ENCODE data around the gene CD99. TPM values are rescaled to one million over a fixed set of nuclear protein-coding genes. Genes with fewer than 3 reads are reported as not detected.

The CD99 gene
- total RNA-seq, result 100 to 1,000 TPM; 121 to 159 TPM

- peak; percentile 96 to 98 for ATAC-seq
- H3K27me3 Mint-ChIP-seq, result no peaks in the 10 kb centered on the region
- DNase-seq (ENCODE audit: low spot score), result peak; percentile 97
Observed at GRCh38 chrX:2690856-2691542, at the start of gene CD99. Gene CD99, plus strand, starts transcription at chrX:2691295. Its CDS starts 66 bp downstream, at chrX:2691361.

GRCh38 chrX:2642146-2642545 lies 48.9 kb upstream of the CD99 start:
- peaks cover 6% of the 10 kb centered on the region for H3K36me3 Mint-ChIP-seq

More at GRCh38 chrX:2690856-2691542, at the start of gene CD99:
- no peaks in the 10 kb centered on the region for H3K36me3 Mint-ChIP-seq
- H3K4me1 Mint-ChIP-seq (ENCODE audit: low read depth in 2 of 2), result peaks cover 33 to 38% of the 10 kb centered on the region in 2 donors
- H3K9me3 Mint-ChIP-seq, result no peaks in the 10 kb centered on the region
- peak within 1 kb of the TSS; percentile 85 to 87 for H3K27ac Mint-ChIP-seq
- peak within 1 kb of the TSS; percentile 90 for H3K4me3 Mint-ChIP-seq

GRCh38 chrX:2642791-2643190 lies 48.3 kb upstream of the CD99 start:
- H3K4me3 Mint-ChIP-seq, result no peak overlapping the region
- H3K9me3 Mint-ChIP-seq, result no peaks in the 10 kb centered on the region
- H3K36me3 Mint-ChIP-seq, result peaks cover 6% of the 10 kb centered on the region
- no peak overlapping the region for H3K27ac Mint-ChIP-seq
- no peaks in the 10 kb centered on the region for H3K27me3 Mint-ChIP-seq
- ATAC-seq, result no peak
- H3K4me1 Mint-ChIP-seq (ENCODE audit: low read depth in 2 of 2), result peaks cover 4 to 23% of the 10 kb centered on the region in 2 donors
- DNase-seq (ENCODE audit: low spot score), result no peak

More at GRCh38 chrX:2642146-2642545, 48.9 kb upstream of the CD99 start:
- Mint-ChIP-seq H3K4me3 (no peak overlapping the region), H3K4me1 (ENCODE audit: low read depth in 2 of 2) (peaks cover 4 to 19% of the 10 kb centered on the region in 2 donors), H3K27ac (no peak overlapping the region), H3K9me3 (no peaks in the 10 kb centered on the region), H3K27me3 (no peaks in the 10 kb centered on the region)
- ATAC-seq, result no peak
- DNase-seq (ENCODE audit: low spot score), result peak; percentile 57

GRCh38 chrX:2643880-2644279 lies 47.2 kb upstream of the CD99 start:
- no peak overlapping the region for H3K27ac Mint-ChIP-seq
- H3K9me3 Mint-ChIP-seq, result no peaks in the 10 kb centered on the region
- no peak overlapping the region for H3K4me3 Mint-ChIP-seq
- H3K4me1 Mint-ChIP-seq (ENCODE audit: low read depth in 2 of 2), result peaks cover 4 to 15% of the 10 kb centered on the region in 2 donors
- H3K36me3 Mint-ChIP-seq, result peaks cover 6% of the 10 kb centered on the region
- ATAC-seq (no peak), DNase-seq (ENCODE audit: low spot score) (no peak)
- H3K27me3 Mint-ChIP-seq, result no peaks in the 10 kb centered on the region

- Mint-ChIP-seq H3K36me3 (no peaks in the 10 kb centered on the region), H3K27ac (no peak overlapping the region), H3K4me1 (ENCODE audit: low read depth in 2 of 2) (peaks cover 10% of the 10 kb centered on the region in 2 donors), H3K4me3 (no peak overlapping the region), H3K9me3 (no peaks in the 10 kb centered on the region), H3K27me3 (no peaks in the 10 kb centered on the region)
- ATAC-seq (no peak), DNase-seq (ENCODE audit: low spot score) (no peak)
Observed at GRCh38 chrX:2645563-2645962, 45.5 kb upstream of the CD99 start.

DNA sequence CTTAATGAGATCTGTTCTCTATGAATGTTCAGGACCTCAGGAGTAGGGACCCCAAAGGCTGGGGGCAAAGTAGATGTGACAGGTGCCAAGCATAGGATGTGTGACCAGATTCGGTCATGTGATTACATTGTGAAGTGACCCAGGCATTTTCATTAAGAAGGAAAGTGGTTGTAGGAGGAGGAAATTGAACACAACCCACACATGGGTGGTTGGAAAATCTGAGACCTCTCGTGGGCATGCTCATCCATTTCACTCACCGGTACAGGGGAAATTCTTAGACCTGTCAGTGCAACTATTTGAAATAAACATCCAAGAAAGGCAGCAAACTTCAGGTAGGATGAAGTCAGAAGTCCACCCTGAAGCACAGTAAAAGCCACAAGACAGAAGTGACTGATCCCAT lies 43.5 kb upstream of the CD99 start:
- Mint-ChIP-seq H3K9me3 (no peaks in the 10 kb centered on the region), H3K4me3 (no peak overlapping the region), H3K4me1 (ENCODE audit: low read depth in 2 of 2) (peaks cover 10% of the 10 kb centered on the region in 2 donors), H3K27me3 (no peaks in the 10 kb centered on the region), H3K36me3 (no peaks in the 10 kb centered on the region), H3K27ac (no peak overlapping the region)
- ATAC-seq, result no peak
- no peak for DNase-seq (ENCODE audit: low spot score)

DNA sequence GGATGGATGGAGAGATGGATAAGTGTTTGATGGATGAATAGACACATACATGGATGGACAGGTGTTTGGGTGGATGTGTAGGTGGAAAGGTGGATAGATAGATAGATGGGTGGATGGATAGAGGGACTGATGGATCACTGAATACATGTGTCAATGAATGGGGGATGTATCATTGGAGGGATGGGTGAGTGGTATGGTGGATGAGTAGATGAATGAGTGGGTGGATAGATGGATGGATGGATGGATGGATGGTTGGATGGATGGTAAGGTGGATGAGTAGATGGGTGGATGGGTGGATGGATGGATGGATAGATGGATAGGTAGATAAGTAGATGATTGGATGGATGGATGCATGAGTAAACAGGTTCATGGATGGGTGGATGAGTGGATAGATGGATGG lies 41.1 kb upstream of the CD99 start:
- Mint-ChIP-seq H3K4me3 (no peak overlapping the region), H3K27me3 (no peaks in the 10 kb centered on the region), H3K4me1 (ENCODE audit: low read depth in 2 of 2) (peaks cover 5 to 6% of the 10 kb centered on the region in 2 donors), H3K36me3 (no peaks in the 10 kb centered on the region), H3K9me3 (no peaks in the 10 kb centered on the region), H3K27ac (no peak overlapping the region)
- DNase-seq (ENCODE audit: low spot score) (no peak), ATAC-seq (no peak)

DNA sequence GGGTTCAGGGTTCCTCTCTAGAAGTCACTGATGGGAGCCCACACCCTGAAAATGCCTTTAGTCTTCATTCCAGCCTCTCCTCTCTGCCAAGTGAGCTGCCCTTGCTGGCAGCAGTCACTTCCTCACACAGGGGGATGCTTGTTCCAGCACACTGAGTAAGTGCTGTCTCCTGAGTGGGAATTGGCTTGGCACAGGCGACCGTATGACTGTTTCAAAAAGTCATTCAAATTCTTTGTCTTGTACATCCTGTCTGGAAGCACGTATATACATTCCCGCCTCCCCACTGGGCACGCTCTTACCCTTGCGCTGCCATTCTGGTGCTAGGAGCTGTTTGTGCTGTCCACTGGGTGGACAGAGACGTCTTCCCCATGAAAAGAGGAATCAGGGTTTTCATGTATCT lies 40.2 kb upstream of the CD99 start:
- Mint-ChIP-seq H3K4me3 (no peak overlapping the region), H3K4me1 (ENCODE audit: low read depth in 2 of 2) (peaks cover 5 to 6% of the 10 kb centered on the region in 2 donors), H3K36me3 (no peaks in the 10 kb centered on the region), H3K27ac (no peak overlapping the region), H3K9me3 (no peaks in the 10 kb centered on the region), H3K27me3 (no peaks in the 10 kb centered on the region)
- ATAC-seq, result no peak
- no peak for DNase-seq (ENCODE audit: low spot score)

DNA sequence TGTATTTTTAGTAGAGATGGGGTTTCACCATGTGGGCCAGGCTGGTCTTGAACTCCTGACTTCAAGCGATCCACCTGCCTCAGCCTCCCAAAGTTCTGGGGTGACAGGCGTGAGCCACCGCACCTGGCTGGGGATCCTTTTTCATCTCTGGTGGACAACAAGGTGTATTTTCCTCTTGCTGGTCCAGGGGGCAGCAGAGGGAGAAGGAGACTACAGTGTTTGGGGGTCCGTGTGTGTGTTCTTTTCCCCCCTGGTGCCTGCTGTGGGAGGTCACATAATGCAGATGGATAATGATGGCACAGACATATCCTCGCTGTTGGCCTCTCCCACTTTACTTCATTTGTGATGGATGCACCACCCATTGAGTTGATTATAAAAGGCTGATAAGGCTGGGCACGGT lies 39.0 kb upstream of the CD99 start:
- ATAC-seq (no peak), DNase-seq (ENCODE audit: low spot score) (no peak)
- H3K4me3 Mint-ChIP-seq, result no peak overlapping the region
- H3K36me3 Mint-ChIP-seq, result no peaks in the 10 kb centered on the region
- peaks cover 5 to 6% of the 10 kb centered on the region in 2 donors for H3K4me1 Mint-ChIP-seq (ENCODE audit: low read depth in 2 of 2)
- no peaks in the 10 kb centered on the region for H3K27me3 Mint-ChIP-seq
- H3K9me3 Mint-ChIP-seq, result no peaks in the 10 kb centered on the region
- no peak overlapping the region for H3K27ac Mint-ChIP-seq

DNA sequence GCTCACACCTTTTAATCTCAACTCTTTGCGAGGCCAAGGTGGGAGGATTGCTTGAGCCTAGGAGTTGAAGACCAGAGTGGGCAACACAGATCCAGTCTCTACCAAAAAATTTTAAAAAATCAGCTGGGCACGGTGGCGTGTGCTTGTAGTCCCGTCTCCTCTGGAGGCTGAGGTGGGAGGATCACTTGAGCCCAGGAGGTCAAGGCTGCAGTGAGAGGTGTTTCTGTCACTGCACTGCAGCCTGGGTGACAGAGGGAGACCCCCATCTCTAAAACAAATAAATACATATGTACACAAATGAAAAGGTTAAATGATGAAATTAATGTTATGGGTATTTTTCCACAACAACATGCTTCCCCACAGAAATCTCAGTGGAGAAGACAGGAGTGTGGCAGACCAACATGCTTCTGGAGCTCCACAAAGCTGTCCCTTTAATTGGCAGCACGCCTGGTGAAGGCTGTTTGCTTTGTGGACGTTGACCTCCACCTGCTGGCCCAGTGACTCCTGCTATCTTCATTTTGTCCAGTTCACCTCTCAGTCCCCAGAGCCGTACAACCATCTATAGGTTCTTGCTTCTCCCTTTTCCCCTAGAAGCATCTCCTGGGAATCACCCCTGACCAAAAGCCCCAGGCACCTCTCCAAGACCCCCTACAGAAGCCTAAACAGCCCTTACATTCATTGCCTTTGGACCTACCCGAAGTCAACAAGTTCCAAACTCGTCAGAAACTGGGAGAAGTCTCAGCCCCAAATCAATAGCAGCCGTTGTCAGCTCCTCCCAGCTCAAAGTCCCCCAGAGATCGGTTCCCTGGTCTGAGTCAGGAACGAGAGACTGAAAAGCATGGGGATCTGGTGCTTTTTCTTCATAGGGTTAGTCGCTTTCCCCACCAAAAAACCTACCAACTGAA lies 36.4 kb upstream of the CD99 start:
- ATAC-seq (no peak), DNase-seq (ENCODE audit: low spot score) (no peak)
- Mint-ChIP-seq H3K27me3 (no peaks in the 10 kb centered on the region), H3K4me3 (no peak overlapping the region), H3K27ac (no peak overlapping the region), H3K9me3 (no peaks in the 10 kb centered on the region), H3K4me1 (ENCODE audit: low read depth in 2 of 2) (peaks cover 0 to 6% of the 10 kb centered on the region in 2 donors), H3K36me3 (no peaks in the 10 kb centered on the region)

- H3K9me3 Mint-ChIP-seq, result no peaks in the 10 kb centered on the region
- no peaks in the 10 kb centered on the region for H3K36me3 Mint-ChIP-seq
- H3K27ac Mint-ChIP-seq, result no peak overlapping the region
- no peak for DNase-seq (ENCODE audit: low spot score)
- H3K27me3 Mint-ChIP-seq, result no peaks in the 10 kb centered on the region
- no peak overlapping the region for H3K4me3 Mint-ChIP-seq
- ATAC-seq, result no peak
- H3K4me1 Mint-ChIP-seq (ENCODE audit: low read depth in 2 of 2), result no peaks in the 10 kb centered on the region
Observed at GRCh38 chrX:2656257-2656836, 34.7 kb upstream of the CD99 start.

- H3K36me3 Mint-ChIP-seq, result no peaks in the 10 kb centered on the region
- H3K27me3 Mint-ChIP-seq, result no peaks in the 10 kb centered on the region
- DNase-seq (ENCODE audit: low spot score) (no peak), ATAC-seq (no peak)
- H3K9me3 Mint-ChIP-seq, result no peaks in the 10 kb centered on the region
- H3K4me3 Mint-ChIP-seq, result no peak overlapping the region
- no peak overlapping the region for H3K27ac Mint-ChIP-seq
- no peaks in the 10 kb centered on the region for H3K4me1 Mint-ChIP-seq (ENCODE audit: low read depth in 2 of 2)
Observed at GRCh38 chrX:2657532-2658113, 33.5 kb upstream of the CD99 start.

DNA sequence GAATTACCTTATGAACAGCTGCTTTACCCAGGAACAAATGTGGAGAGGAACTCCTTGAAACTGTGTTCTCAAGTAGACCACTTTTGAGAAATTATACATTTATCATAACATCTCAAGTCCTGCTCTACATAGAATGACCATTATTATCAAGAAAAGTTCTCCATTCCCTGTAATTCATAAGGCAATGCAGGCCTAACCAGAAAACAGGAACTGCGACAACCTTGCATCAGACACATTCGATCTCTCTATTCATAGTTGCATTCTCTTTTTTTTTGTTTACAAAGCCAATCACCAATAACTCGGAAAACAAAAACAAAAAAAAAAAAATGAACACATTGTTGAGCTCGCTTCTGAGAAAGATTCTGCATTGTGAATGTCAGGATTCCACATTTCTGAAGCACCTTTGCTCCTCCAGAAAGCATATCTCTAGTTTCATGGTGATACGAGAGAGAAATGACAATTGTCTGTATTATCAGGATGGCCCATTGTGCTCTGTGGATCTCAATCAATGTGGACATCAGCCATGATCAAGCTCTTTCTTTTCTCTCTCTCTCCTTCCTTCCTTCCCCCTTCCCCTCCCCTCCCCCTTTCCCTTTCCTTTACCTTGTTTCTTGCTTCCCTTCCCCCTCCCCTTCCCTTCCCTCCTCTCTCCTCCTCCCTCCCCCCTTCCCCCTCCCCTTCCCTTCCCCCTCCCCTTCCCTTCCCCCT lies 32.4 kb upstream of the CD99 start:
- H3K36me3 Mint-ChIP-seq, result no peaks in the 10 kb centered on the region
- H3K4me3 Mint-ChIP-seq, result no peak overlapping the region
- DNase-seq (ENCODE audit: low spot score) (no peak), ATAC-seq (no peak)
- H3K27ac Mint-ChIP-seq, result no peak overlapping the region
- H3K9me3 Mint-ChIP-seq, result no peaks in the 10 kb centered on the region
- H3K4me1 Mint-ChIP-seq (ENCODE audit: low read depth in 2 of 2), result no peaks in the 10 kb centered on the region
- H3K27me3 Mint-ChIP-seq, result no peaks in the 10 kb centered on the region
